ENCODE measurements around the gene MSS51. TPM values are rescaled to one million over a fixed set of nuclear protein-coding genes. Genes with fewer than 3 reads are reported as not detected.

The MSS51 gene
- total and polyA plus RNA-seq, 7 donors = 2.0 to 253 (median 17.0) TPM

DNA sequence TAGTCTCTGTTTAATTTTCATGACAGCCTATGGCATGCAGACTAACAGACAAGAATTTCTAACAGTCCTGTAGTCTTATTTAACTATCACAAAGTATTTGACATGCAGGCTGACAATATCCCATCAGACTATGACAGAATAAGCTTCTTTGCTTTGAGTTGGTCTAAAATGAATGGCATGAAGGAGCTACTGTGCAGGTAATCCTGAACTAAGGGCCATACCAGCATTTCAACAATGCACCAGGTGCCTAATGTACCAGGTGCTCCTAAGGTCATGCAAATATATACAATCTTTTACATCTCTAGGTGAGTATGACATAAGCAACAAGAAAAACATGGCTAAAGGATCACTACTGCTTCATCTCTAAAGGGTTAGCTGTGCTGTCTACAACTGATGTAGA is 13.6 kb upstream of the MSS51 start:
- no peaks in the 10 kb centered on the region for H3K9me3 ChIP-seq
- no peak overlapping the region for H3K4me3 ChIP-seq
- H3K27me3 ChIP-seq (ENCODE audit: insufficient read depth in 3 of 3, low read length in 2 of 3) = no peaks in the 10 kb centered on the region
- DNase-seq = no peak
- ATAC-seq = no peak
- TF ChIP-seq, protein P1, sequence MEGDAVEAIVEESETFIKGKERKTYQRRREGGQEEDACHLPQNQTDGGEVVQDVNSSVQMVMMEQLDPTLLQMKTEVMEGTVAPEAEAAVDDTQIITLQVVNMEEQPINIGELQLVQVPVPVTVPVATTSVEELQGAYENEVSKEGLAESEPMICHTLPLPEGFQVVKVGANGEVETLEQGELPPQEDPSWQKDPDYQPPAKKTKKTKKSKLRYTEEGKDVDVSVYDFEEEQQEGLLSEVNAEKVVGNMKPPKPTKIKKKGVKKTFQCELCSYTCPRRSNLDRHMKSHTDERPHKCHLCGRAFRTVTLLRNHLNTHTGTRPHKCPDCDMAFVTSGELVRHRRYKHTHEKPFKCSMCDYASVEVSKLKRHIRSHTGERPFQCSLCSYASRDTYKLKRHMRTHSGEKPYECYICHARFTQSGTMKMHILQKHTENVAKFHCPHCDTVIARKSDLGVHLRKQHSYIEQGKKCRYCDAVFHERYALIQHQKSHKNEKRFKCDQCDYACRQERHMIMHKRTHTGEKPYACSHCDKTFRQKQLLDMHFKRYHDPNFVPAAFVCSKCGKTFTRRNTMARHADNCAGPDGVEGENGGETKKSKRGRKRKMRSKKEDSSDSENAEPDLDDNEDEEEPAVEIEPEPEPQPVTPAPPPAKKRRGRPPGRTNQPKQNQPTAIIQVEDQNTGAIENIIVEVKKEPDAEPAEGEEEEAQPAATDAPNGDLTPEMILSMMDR (IDR thresholded peaks at IDR 0.05) = no peak
- no peak overlapping the region for H3K27ac ChIP-seq
- H3K4me1 ChIP-seq = peaks cover 21% of the 10 kb centered on the region
- intact Hi-C loops (cut with DNase I) = loop anchor here in 1 of 2 donors (2.0 kb wide), 1 partner anchor 16 kb away; no protein-coding TSS in a partner anchor
- peaks cover 3 to 42% of the 10 kb centered on the region in 2 donors for H3K36me3 ChIP-seq (ENCODE audit: insufficient read depth in 1 of 2, low read depth in 1 of 2)

- no peaks in the 10 kb centered on the region for H3K9me3 ChIP-seq
- no peaks in the 10 kb centered on the region for H3K27me3 ChIP-seq (ENCODE audit: insufficient read depth in 3 of 3, low read length in 2 of 3)
- H3K36me3 ChIP-seq (ENCODE audit: insufficient read depth in 1 of 2, low read depth in 1 of 2) = peaks cover 3 to 46% of the 10 kb centered on the region in 2 donors
- no peak for ATAC-seq
- H3K4me1 ChIP-seq = peaks cover 29% of the 10 kb centered on the region
- no peak overlapping the region for H3K4me3 ChIP-seq
- DNase-seq = no peak
- peak overlapping the region; percentile 76 for H3K27ac ChIP-seq
- TF ChIP-seq, protein P1 (IDR thresholded peaks at IDR 0.05) = no peak
- intact Hi-C loops (cut with DNase I) = no loop called here
- WGBS, 3 donors = 70 to 93% (median 70%) methylated on average over 1 of the region's 1 CpG
These were observed 11.1 kb upstream of the MSS51 start for GRCh38 chr10:73444457-73444856.

DNA sequence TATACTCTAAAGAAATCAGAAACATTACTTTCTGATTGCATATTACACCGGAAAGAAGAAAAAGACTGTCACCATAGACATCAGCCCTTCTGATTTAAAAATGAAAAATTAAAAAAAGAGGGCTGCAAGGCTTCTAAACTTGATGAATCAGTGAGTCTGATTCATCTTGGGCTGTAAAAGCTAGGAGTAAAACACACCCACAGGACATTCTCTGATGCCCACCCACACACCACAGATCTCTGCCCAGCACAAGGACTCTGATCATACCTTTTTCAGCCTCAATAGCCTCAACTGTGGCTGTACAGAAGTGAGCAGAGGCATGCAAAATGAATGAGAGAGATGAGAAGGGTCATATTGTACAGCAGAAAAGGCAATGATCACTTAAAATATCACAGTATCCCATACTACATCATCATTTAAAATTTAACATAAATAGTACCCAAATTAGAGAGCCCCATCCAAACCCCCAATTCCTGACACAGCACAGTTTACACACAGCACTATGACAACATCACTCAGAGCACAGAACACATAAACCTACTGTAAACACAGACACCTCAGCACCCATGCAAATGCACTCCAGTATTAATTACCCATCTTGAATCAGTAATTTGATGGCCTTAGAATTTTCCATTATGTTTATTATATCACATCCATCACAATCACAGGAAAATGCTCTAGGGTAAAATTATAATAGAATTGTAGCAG is 6.4 kb upstream of the MSS51 start:
- Histone ChIP-seq H3K36me3 (ENCODE audit: insufficient read depth in 1 of 2, low read depth in 1 of 2) (peaks cover 5 to 49% of the 10 kb centered on the region in 2 donors), H3K27me3 (ENCODE audit: insufficient read depth in 3 of 3, low read length in 2 of 3) (no peaks in the 10 kb centered on the region), H3K27ac (peak overlapping the region; percentile 23), H3K4me1 (peaks cover 30% of the 10 kb centered on the region), H3K9me3 (no peaks in the 10 kb centered on the region), H3K4me3 (no peak overlapping the region)
- ATAC-seq (no peak), DNase-seq (no peak)
- intact Hi-C loops (cut with DNase I) = no loop called here
- 86 to 92% (median 87%) methylated on average over 1 of the region's 1 CpG for WGBS, 3 donors
- TF ChIP-seq, protein P1 (IDR thresholded peaks at IDR 0.05) = no peak

- H3K36me3 ChIP-seq (ENCODE audit: insufficient read depth in 1 of 2, low read depth in 1 of 2) = peaks cover 2 to 42% of the 10 kb centered on the region in 2 donors
- whole genome bisulfite sequencing, 3 donors = 90 to 100% (median 93%) methylated on average over 1 of the region's 1 CpG
- no peaks in the 10 kb centered on the region for H3K9me3 ChIP-seq
- no peak for ATAC-seq
- TF ChIP-seq, protein P1 (IDR thresholded peaks at IDR 0.05) = no peak
- H3K4me1 ChIP-seq = peaks cover 35% of the 10 kb centered on the region
- H3K27ac ChIP-seq = peak overlapping the region; percentile 51
- H3K4me3 ChIP-seq = no peak overlapping the region
- intact Hi-C loops (cut with DNase I) = no loop called here
- DNase-seq = no peak
- H3K27me3 ChIP-seq (ENCODE audit: insufficient read depth in 3 of 3, low read length in 2 of 3) = no peaks in the 10 kb centered on the region
These were observed 5.7 kb upstream of the MSS51 start for GRCh38 chr10:73439055-73439454.
